ENCODE data around the gene TF.

The TF gene

DNA sequence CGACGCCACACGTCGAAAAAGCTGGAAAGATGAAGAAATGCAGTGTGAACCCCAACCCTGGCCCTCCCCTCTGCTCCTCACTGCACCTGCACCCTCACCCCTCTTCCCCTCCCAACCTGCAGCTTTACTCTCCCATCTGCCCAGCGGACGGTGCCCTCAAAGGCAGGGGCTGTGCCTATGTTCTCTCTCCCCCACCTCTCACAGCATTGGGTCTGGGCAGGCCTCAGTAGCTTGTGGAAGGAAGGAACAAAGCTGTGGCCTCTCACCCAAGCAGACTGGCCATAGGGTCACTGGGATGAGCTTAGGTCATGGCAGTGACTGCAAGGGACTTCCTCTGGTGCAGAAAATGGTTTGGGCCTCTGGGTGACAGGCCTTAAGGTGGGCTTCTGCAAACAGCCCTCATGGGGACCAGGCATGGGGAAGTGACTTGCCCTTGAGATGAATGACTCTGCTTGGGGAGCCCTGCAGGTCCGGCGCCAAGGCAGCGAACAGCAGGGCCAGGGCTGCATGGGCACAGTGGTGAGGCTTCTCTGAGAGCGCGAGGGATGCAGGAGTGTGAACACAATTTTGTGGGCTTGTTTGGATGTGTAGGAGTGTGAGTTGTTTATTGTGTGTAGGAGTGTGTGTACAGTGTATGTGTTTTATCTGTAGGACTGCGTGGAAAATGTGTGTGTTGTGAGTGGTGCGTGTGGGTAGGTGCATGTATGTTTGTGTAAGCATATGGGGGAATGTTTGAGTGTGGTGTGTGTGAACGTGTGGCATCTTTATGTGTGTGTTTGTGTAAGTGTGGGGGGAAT is 88.6 kb downstream of the TF start:
- H2AFZ ChIP-seq (ENCODE audit: low read length), result no peak overlapping the region
- TF ChIP-seq, protein P1, sequence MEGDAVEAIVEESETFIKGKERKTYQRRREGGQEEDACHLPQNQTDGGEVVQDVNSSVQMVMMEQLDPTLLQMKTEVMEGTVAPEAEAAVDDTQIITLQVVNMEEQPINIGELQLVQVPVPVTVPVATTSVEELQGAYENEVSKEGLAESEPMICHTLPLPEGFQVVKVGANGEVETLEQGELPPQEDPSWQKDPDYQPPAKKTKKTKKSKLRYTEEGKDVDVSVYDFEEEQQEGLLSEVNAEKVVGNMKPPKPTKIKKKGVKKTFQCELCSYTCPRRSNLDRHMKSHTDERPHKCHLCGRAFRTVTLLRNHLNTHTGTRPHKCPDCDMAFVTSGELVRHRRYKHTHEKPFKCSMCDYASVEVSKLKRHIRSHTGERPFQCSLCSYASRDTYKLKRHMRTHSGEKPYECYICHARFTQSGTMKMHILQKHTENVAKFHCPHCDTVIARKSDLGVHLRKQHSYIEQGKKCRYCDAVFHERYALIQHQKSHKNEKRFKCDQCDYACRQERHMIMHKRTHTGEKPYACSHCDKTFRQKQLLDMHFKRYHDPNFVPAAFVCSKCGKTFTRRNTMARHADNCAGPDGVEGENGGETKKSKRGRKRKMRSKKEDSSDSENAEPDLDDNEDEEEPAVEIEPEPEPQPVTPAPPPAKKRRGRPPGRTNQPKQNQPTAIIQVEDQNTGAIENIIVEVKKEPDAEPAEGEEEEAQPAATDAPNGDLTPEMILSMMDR (IDR thresholded peaks at IDR 0.05; ENCODE audit: low read length), result no peak
- TF ChIP-seq EZH2phosphoT487 (IDR thresholded peaks at IDR 0.05; ENCODE audit: low read length) (no peak), EZH2 (optimal IDR thresholded peaks at IDR 0.05; ENCODE audit: low read depth, low read length) (no peak)
- DNase-seq, result no peak
- H3K9ac ChIP-seq (ENCODE audit: low read length), result no peak overlapping the region
- no peak overlapping the region for H3K4me3 ChIP-seq (ENCODE audit: low read length)
- H3K27me3 ChIP-seq (replicated peaks; ENCODE audit: insufficient read depth, low read length), result no peaks in the 10 kb centered on the region
- H3K9me3 ChIP-seq (replicated peaks; ENCODE audit: insufficient read depth, low read length), result no peaks in the 10 kb centered on the region
- no peaks in the 10 kb centered on the region for H3K79me2 ChIP-seq (ENCODE audit: low read length)
- no peaks in the 10 kb centered on the region for H3F3A ChIP-seq (ENCODE audit: insufficient read depth, low read length)
- no peak overlapping the region for H3K27ac ChIP-seq (ENCODE audit: low read length)
- no peaks in the 10 kb centered on the region for H3K4me1 ChIP-seq (ENCODE audit: low read length)
- no peak overlapping the region for H3K4me2 ChIP-seq (ENCODE audit: low read depth, low read length)
- no peaks in the 10 kb centered on the region for H4K20me1 ChIP-seq (ENCODE audit: insufficient read depth, low read length)
- no peaks in the 10 kb centered on the region for H3K9me2 ChIP-seq (replicated peaks; ENCODE audit: insufficient read depth, low read length)
- no peaks in the 10 kb centered on the region for H3K36me3 ChIP-seq (replicated peaks; ENCODE audit: insufficient read depth, low read length)

DNA sequence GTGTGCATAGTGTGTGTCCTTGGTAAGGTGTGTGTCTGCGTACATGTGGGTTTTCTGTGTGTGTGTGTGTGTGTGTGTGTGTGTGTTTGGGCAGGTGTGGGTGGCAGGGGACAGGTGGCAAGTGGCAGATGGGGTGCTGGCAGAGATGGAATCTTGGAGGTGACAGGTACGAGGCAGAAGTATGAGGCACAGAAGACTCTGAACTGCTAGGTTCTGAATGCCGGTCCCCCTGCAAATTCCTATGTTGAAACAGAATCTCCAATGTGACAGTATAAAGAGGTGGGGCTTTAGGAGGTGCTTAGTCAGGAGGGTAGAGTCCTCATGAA is 89.2 kb downstream of the TF start:
- Histone ChIP-seq H3K27me3 (replicated peaks; ENCODE audit: insufficient read depth, low read length) (no peaks in the 10 kb centered on the region), H3F3A (ENCODE audit: insufficient read depth, low read length) (no peaks in the 10 kb centered on the region), H3K9ac (ENCODE audit: low read length) (no peak overlapping the region), H2AFZ (ENCODE audit: low read length) (no peak overlapping the region), H3K4me2 (ENCODE audit: low read depth, low read length) (no peak overlapping the region), H3K9me2 (replicated peaks; ENCODE audit: insufficient read depth, low read length) (no peaks in the 10 kb centered on the region), H3K79me2 (ENCODE audit: low read length) (no peaks in the 10 kb centered on the region), H3K36me3 (replicated peaks; ENCODE audit: insufficient read depth, low read length) (no peaks in the 10 kb centered on the region), H3K4me1 (ENCODE audit: low read length) (no peaks in the 10 kb centered on the region), H3K27ac (ENCODE audit: low read length) (no peak overlapping the region), H3K9me3 (replicated peaks; ENCODE audit: insufficient read depth, low read length) (no peaks in the 10 kb centered on the region), H4K20me1 (ENCODE audit: insufficient read depth, low read length) (no peaks in the 10 kb centered on the region), H3K4me3 (ENCODE audit: low read length) (no peak overlapping the region)
- TF ChIP-seq EZH2 (optimal IDR thresholded peaks at IDR 0.05; ENCODE audit: low read depth, low read length) (no peak), EZH2phosphoT487 (IDR thresholded peaks at IDR 0.05; ENCODE audit: low read length) (no peak)
- TF ChIP-seq, protein P1 (IDR thresholded peaks at IDR 0.05; ENCODE audit: low read length), result no peak
- DNase-seq, result no peak

DNA sequence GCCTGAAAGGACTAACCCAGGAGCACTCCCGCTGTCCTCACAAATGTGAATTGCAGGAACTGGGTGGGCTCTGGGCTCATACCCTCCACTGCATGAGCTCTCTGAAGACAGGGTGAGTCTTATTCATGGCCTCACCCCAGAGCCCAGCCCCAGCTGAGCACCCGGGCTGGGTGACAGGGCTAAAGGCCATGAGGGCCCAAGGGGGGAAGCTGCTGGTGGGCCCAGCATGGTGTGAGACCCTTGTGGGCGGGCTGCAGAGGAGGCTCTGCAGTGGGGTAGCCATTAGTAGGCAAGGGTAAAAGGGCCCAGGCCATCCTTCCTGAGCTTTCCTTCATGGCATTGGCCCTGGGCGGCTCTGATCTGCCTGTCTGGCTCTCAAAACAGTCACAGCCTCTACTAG is 89.8 kb downstream of the TF start:
- Histone ChIP-seq H3K4me2 (ENCODE audit: low read depth, low read length) (no peak overlapping the region), H3K4me3 (ENCODE audit: low read length) (no peak overlapping the region), H3K79me2 (ENCODE audit: low read length) (no peaks in the 10 kb centered on the region), H3K4me1 (ENCODE audit: low read length) (no peaks in the 10 kb centered on the region), H3K27me3 (replicated peaks; ENCODE audit: insufficient read depth, low read length) (no peaks in the 10 kb centered on the region), H3K9me2 (replicated peaks; ENCODE audit: insufficient read depth, low read length) (no peaks in the 10 kb centered on the region), H2AFZ (ENCODE audit: low read length) (no peak overlapping the region), H3K9ac (ENCODE audit: low read length) (no peak overlapping the region), H3F3A (ENCODE audit: insufficient read depth, low read length) (no peaks in the 10 kb centered on the region), H3K36me3 (replicated peaks; ENCODE audit: insufficient read depth, low read length) (no peaks in the 10 kb centered on the region), H3K27ac (ENCODE audit: low read length) (no peak overlapping the region), H3K9me3 (replicated peaks; ENCODE audit: insufficient read depth, low read length) (no peaks in the 10 kb centered on the region), H4K20me1 (ENCODE audit: insufficient read depth, low read length) (no peaks in the 10 kb centered on the region)
- DNase-seq, result no peak
- TF ChIP-seq, protein P1 (IDR thresholded peaks at IDR 0.05; ENCODE audit: low read length), result no peak
- TF ChIP-seq EZH2phosphoT487 (IDR thresholded peaks at IDR 0.05; ENCODE audit: low read length), result no peak
- no peak for TF ChIP-seq EZH2 (optimal IDR thresholded peaks at IDR 0.05; ENCODE audit: low read depth, low read length)
